NOMO-1 (cell line): ENCODE measurements around the gene ZNF526.

ENCODE experiments used
- DNase-seq, 2 experiments: peaks; one replicate each; lab custom pipeline; 2025; ENCODE audit not compliant: unreplicated experiment in 2 of 2; lab: John Stamatoyannopoulos, UW

ZNF526 gene

DNA sequence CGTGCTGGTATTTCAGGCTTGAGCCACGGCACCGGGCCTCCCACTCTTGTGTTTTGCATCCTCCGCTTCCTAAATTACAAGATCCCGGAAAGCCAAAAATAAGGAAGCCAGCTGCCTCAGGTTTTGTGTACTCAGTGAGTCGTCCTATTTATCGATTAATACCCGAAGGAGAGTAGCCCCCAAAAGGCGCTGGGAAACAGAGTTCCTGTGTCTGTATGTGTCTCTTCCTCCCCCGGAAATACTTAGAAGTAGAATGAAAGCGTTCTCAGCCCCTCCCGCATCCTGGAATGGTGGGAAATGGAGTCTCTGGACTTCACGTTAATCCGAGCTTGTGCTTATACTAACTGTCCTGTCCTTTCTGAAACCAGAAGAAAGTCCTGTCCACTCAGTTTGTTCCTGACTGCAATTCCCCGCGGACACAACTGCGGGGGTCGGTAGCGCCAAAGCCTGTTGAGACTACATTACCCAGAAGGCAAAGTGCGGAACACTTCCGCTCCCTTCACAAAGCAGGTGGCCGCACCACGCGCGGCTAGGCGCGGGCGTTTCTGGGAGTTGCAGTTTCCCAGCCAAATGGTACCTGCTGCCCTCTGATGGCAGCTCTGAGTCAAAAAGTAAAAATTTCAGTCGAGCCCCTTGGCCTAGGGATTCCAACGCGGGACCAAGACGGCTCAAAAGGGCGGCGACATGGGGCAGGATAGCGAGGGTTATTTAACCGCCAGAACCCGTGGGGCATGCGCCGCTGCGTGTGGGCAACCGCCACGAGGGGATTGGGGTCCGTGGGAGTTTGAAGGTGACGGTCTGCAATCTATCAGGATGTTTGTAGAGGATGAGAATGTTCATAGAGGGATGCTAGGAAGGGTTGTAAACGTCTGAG lies 24.5 kb downstream of the ZNF526 start:
- DNase-seq = peak; percentile 95

DNA sequence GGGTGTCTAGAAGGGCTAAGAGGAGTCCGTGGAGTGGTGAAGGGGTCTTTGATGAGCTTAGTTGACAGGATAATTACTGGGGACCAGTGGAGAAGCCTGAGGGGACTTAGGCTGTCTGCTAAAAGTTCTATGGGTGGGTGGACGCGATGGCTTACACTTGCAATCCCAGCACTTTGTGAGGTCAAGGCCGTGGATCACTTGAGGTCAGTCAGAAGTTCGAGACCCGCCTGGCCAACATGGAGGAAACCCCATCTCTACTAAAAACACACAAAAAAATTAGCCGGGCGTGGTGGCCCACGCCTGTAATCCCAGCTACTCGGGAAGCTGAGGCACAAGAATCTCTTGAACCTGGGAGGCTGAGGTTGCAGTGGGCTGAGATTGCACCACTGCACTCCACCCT lies 25.1 kb downstream of the ZNF526 start:
- no peak for DNase-seq

DNA sequence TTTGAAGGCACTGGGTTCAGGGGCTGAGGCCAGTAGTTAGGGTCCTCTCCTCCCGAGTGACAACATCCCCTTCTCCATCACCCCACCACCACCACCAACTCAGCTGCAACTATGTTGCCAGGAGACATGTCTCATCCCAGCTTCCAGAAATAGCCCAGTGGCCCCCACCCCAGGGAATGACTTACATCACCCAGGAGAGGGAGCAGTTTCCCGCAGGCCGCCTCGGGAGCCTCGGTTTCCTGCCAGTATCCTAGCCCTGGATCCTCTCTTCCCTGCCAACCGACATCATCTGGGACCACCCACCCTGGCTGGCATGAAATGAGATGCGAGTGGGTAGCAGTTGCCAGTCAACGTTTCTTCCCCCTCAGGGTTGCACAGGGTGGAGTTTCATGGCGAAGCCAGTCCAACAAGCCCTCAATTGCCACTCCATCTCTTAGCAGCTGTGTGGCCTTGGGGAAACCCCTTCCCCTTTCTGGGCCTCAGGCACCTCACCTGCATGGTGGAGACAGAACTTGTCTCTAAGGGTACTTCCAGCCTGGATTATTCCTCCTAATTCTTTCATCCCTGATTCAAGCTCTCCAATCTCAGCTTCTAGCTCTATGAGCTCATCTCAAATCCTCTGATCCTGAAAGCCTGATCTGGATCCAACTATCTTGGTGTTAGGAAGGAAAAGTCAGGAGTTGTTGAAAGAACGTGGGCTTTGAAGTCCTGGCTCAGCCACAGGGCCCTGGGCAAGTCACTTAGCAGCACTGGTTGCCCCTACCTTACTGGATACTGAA lies 26.2 kb downstream of the ZNF526 start:
- no peak for DNase-seq

DNA sequence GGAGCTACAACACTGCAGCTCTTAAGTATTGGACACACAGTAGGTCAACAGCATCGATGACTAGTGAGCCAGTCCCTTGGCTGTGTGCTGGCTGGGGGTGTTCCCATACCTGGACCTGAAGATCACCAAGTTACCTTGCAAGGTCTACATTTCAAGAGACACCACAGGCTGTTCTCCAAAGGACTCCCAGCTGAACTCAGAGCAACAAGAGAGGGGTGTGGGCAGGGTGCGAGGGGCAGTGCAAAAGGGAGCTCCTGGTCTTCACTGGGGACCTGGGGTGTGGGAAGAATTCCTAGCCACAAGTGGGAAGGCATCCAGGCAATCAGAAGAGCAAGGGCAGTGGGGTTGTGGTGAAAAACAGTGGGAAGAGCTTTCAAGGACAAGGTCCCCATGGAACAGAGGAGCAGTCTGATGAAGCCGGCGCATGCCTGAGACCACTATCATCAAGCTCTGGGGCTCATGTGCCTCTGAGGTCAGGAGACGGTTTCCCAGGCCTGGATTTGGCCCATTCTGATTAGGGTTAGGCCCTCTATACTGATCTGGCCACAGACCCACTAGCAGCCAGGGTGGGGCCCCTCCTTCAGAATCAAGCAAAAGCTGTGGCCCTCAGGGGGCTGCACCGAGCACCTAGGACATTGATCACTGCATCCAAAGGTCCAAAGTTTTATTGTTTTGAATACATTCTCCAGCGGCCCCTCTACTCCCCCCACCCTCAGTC lies 27.0 kb downstream of the ZNF526 start:
- no peak for DNase-seq

DNA sequence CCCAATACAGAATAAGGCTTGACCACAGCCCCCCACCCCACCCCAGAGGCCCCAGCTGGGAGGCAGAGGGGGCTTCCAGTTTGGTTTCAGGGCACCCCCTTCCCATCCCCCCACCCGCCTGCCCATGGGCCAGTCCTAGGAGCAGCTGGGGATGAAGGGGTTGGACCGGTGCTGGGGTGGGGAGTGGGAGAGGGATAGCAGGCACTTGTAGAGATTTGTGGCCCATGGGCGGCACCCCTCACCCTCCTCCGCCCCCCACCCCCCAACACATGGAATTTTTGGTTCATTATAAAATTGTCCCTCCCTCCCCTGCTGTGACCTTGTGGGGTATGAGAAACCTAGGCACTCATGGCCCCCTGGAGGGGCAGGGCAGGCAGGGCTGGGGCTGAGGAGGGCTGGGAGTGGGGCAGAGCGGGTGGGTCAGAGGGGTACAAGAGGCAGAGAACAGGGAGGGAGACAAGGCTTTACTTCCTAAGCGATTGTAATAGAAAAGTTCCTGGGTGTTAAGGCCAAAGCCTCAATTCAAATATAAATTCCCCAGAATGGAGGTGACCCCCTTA lies 27.6 kb downstream of the ZNF526 start:
- no peak for DNase-seq

DNA sequence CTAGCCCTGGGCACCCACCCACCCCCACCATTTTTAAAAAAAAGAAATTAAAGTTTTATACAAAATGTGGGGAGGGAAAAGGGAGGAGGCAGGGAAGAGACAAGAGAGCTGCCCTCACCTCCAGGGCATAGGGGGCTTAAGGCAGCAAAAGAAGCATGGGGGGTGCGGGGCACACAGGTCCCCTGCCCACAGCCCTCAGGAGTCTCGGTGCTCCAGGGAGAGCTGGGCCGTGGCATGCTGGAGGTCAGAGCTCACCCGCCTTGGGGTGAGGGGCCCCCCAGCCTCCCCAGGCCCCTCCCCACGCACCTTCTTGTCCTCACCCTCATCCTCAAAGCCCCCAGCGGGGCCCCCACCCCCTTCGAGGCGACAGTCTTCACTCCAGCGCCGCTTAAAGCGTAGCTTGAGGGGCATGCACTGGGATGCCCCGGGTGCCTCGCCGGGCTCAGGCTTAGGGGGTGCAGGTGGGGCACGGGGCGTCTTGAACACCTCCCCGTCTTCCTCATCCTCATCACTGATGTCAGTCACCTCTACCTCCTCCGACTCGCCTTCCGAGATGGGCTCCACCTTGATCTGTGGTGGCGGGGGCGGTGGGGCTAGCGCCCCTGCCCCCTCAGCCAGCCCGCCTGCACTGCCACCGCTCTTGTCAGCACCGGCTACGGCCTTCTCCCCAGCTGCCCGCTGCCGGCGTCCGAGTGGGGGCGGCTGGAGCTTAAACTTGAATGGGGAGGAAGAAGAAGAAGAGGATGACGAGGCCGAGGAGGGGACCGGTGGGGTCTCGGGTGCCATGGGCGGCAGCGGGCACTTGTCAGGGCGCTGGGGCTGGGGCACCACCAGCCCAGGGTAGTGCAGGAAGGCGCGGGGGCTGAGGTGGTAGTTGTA lies 28.4 kb downstream of the ZNF526 start:
- no peak for DNase-seq

DNA sequence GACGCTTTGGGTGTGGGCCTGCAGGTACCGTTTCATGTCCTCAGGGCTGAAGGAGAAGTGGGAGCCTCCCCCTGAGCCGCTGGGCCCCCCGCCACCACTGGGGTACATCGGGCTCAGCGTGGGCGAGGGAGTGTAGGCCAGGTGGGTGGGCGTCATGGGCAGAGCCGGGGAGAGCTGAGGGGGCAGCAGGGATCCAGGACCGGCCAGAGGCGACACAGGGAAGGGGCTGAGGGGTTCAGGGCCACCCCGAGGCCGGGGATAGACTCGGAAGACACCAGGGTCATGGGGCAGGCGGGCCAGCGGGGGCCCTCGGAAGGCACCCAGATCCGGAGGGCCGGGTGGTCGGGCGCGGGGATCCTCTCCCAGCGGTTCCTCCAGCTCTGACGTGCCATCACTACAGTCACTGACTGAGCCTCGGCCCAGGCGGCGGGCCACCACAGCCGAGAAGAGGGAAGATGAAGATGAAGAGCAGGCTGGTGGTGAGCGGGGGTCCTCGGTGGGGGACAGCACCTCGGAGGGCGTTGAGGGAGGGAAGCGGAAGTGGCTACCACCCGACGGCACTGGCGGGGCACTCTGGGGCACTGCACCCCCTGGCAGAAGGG lies 29.1 kb downstream of the ZNF526 start:
- no peak for DNase-seq

DNA sequence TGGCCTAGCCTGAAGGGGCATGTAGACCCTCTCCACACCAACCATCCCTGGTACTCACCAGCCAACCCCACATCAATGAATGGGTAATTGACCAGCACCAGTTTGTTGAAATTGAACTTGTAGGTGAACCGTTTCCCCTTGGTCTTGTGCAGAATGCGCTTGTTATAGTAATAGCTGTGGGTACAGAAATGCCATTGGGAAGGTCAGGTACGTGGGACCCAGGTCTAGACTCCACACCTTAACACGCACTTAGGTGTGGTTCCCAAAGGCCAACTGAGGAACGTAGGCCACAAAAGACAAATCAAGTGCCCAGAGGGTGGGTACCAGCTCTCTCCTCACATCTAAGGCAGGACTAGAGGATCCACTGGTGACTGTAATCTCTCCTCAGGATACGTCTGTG lies 29.7 kb downstream of the ZNF526 start:
- DNase-seq = no peak

DNA sequence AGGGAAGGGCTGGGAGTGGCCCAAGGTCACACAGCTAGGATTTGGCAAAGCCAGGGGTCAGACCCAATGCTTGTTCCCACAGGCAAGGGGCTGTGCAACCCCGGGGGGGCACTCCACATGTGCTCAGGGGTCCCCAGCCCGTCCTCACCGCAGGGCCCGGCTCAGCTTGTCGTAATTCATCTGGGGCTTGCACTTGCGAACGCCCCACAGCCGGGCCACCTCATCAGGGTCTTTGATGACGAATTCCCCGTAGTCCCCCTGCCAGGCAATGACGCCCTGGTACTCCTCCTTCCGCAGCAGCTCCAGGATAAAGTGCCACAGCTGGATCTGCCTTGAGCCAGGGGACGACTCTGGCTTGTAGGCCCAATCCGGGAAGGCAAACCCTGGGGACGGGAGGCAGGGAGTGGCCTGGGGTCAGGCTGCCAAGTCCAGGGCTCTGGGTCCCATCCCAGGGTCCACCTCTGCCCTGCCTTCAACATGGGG lies 30.1 kb downstream of the ZNF526 start:
- no peak for DNase-seq

DNA sequence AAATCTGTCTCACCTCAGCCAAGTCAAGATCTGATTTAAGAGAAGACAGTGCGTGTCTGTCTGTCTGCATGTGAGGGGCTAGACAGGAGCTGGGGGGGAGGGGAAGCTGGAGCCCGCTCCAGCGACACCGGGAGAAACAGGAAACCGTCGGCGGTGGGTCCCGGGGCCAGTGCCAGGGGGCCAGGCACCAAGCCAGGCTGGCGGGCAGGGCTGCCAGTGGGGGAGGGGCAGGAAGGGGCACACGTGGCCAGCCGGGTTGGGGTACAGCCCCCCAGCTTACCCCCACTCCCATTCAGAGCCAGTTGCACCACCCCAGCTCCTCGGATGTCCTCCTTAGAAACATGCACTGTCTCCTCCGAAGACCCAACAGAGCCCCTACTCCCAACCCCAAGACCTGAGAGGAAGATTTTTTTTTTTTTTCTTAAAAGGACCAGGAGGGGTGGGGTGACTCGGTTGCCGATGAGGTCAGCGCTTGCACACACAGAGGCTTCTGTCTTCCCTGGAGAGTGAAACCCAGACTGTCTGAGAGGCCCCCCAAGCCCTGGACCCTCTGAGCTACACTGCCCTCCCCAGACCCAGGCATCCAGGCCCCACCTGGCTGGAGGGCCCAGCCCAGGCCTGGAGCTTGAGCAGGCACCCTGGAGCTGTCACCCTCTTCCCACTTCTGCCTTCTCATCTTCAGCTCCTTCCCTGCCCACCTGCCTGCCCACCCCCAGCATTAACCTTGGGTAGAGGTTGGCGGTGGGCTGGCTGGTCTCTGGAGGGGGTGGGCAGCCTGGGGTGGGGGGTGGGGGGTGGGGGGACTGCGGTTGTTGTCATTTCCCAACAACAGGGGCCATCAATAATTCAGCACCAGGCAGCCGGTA lies 30.8 kb downstream of the ZNF526 start:
- no peak for DNase-seq

DNA sequence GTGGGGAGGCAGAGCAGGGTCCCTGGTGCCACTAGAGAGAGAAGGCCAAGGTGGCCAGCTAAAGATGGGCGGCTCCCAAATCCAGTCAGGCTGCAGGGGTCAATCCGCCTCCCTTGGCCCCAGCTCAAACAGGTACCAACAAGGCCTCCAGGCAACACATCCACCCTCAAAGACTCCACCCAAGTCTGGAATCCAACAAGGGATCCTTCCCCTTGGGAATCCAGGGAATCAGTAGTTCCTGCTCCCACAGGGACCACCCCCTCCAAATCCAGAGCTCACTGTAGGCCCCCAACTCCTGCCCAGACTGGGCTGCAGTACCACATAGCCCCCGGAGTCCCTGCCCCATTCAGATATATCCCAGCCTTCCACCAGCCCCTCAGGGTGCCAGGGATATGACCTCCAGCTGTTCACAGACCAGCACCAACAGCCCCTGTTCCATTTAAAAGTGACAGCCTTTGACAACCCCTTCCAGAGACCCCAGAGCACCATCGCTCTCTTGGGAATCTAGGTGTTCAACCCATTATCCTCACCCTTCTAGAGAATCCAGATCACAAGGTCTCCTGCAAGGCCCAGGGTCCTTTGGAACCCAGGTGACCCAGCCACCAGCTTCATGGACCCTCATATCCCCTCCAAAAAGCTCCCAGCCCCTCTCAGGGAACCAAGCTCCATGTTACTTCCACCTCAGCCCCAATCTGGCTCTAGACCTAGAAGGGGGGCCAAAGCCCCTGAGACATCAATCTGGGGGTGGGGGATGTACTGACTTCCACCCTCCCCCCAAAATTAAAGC lies 31.7 kb downstream of the ZNF526 start:
- no peak for DNase-seq

DNA sequence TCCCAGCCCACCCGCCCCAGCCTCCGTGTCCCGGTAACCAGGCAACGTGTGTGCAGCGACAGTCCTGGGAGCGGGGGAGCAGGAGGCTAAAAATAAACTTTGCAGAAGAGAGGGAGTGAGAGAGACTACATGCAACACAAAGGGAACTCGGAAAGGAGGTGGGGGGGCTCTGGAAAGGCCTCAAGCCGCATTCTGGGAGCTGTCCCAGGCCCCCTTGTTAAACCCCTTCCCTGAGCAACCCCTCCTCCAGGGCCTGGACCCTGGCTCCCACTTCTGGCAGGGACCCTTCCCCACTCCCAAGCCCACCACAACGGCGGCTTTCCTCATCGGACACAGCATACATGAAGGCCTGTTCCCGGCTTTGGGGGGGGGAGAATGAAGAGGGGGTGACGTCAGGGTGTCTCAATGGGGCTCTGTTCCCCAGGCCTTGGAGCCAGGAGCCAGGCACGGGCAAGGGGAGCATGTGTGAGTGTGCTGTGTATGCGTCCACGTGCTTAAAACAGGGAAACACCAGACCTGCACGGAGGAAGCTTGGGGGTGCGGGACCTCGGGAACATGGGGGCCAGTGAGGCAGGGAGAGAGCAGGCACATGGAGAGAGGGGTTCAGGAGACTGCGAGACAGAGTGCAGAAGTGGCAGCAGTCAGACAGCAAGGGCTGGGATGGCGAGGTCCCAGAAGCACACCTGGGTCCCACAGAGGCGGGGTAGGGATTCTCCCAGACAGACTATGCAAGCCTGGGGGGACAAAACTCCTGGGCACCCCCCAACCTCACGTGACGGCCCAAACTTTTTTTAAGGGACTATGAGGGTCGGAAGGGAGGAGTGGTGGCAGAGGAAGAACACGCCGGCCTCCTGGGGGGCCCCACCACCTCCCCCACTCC lies 32.5 kb downstream of the ZNF526 start:
- no peak for DNase-seq

DNA sequence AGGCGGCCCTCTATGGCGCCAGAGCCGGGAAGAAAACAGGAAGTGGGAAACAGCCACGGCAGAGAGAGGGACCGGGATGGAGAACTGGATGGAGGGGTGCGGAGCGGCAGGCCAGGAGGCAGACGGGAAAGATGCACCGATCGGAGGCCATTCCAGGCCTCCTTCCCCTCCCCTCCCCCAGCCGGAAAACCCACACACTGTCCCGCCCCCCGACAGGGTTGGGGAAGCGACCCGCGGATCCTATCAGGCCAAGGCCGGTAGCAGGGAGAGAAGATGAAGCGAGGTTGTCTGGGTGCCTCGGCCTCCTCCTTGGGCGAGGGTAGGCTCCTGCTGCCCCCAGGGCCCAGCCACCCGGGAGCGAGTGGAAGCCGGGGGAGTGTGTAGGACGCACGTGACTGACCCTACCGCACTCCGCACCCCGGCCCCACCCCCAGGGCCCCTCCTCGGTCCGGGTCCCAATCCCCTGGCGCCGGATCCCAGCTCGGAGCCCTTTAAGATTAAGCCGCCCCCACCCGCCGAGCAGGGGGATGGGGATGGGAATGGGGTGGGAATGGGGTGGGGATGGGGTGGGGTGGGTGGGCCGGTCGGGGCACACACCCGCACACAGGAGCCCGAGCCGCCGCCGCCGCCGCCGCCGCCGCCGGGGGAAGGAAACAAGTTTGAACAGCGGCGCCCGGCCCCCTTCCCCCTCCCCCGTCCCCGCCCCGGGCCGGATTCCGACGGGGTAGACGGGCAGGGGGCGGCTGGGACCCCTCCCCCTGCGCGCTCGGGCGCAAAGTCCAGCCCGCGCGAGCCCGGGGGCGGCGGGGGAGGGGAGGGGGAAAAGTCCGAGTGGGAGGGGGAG lies 33.4 kb downstream of the ZNF526 start:
- peak; percentile 40 to 59 for DNase-seq

DNA sequence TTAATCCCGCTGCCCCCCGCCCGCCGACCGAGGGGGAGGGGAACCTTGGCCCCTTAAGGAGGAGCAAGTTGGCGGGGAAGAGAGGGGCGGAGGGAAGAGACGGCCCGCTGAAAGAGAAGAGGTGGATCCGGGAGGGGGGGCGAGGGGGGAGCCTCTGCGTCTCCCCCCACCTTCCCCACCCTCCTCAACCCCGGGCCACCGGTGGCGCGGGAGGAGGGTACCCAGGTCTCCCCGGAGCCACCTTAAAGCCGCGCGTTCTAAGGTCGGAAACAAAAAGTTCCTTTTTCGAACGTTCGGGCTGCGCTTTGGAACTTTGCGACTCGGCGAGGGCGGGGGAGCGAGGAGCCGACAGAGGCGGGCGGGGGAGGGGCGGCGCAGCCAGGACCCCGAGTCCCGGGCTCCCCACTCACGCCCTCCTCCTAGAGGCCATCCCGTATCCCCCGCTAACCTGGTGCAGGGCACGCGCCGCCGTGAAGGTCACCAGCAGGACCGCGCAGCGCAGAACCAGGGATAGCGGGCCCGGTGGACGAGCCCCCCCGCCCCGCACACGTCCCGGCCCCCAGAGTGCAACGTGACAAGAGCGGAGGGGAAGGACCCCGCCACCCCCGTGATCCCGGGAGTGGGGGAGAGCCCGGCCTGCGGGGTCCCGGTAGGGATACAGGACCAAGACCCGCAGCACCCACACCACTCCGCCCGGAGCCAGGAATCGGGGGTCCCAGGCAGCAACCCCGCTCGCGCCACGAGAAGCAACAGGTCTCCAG lies 34.2 kb downstream of the ZNF526 start:
- DNase-seq = peak; percentile 74
